IPS-18a (cell line): ENCODE results near the gene OR8K3.

Source experiments
- H3K27ac ChIP-seq: one replicate; pipeline ENCODE4 v1.5.1; 2013; ENCODE audit warnings: low read length
- H3K27me3 ChIP-seq: one replicate; pipeline ENCODE4 v1.6.1; 2013; ENCODE audit warnings: mild to moderate bottlenecking, low read length; ENCODE audit not compliant: control insufficient read depth, insufficient read depth
- H3K36me3 ChIP-seq: one replicate; pipeline ENCODE4 v1.6.1; 2013; ENCODE audit warnings: low read depth, low read length; ENCODE audit not compliant: control insufficient read depth
- H3K4me1 ChIP-seq: one replicate; pipeline ENCODE4 v1.6.1; 2013; ENCODE audit warnings: low read depth, low read length; ENCODE audit not compliant: control insufficient read depth
- H3K4me3 ChIP-seq: one replicate; pipeline ENCODE4 v1.5.1; 2013; ENCODE audit warnings: low read length
- H3K9ac ChIP-seq: one replicate; pipeline ENCODE4 v1.6.1; 2013; ENCODE audit warnings: mild to moderate bottlenecking, low read length, moderate library complexity
- H3K9me3 ChIP-seq: one replicate; pipeline ENCODE4 v1.6.1; 2013; ENCODE audit warnings: low read depth, low read length; ENCODE audit not compliant: control insufficient read depth

Gene OR8K3

GRCh38 chr11:56314844-56315243, at the start of gene OR8K3:
Gene OR8K3 (plus strand): TSS chr11:56315144. CDS start chr11:56318307, 3,163 bp downstream.
- no peaks in the 10 kb centered on the region for H3K4me1 ChIP-seq
- no peak within 1 kb of the TSS for H3K27ac ChIP-seq
- no peaks in the 10 kb centered on the region for H3K36me3 ChIP-seq
- no peaks in the 10 kb centered on the region for H3K9me3 ChIP-seq
- no peak within 1 kb of the TSS for H3K9ac ChIP-seq
- H3K27me3 ChIP-seq, result no peaks in the 10 kb centered on the region
- no peak within 1 kb of the TSS for H3K4me3 ChIP-seq

GRCh38 chr11:56271092-56271491, 43.9 kb upstream of the OR8K3 start:
- no peak overlapping the region for H3K9ac ChIP-seq
- no peaks in the 10 kb centered on the region for H3K9me3 ChIP-seq
- H3K27me3 ChIP-seq, result no peaks in the 10 kb centered on the region
- H3K4me3 ChIP-seq, result no peak overlapping the region
- no peak overlapping the region for H3K27ac ChIP-seq
- H3K4me1 ChIP-seq, result no peaks in the 10 kb centered on the region
- no peaks in the 10 kb centered on the region for H3K36me3 ChIP-seq

- Histone ChIP-seq H3K4me1 (no peaks in the 10 kb centered on the region), H3K4me3 (no peak within 1 kb of the TSS), H3K9me3 (no peaks in the 10 kb centered on the region), H3K27ac (no peak within 1 kb of the TSS), H3K27me3 (no peaks in the 10 kb centered on the region), H3K9ac (no peak within 1 kb of the TSS), H3K36me3 (no peaks in the 10 kb centered on the region)
Observed at GRCh38 chr11:56273854-56274253, 41.1 kb upstream of the OR8K3 start, which contains the start of gene OR5T1. Gene OR5T1 (plus strand): TSS chr11:56274154. CDS start chr11:56275639, 1,485 bp downstream.

- Histone ChIP-seq H3K9me3 (no peaks in the 10 kb centered on the region), H3K27me3 (no peaks in the 10 kb centered on the region), H3K36me3 (no peaks in the 10 kb centered on the region), H3K9ac (no peak within 1 kb of the TSS), H3K27ac (no peak within 1 kb of the TSS), H3K4me3 (no peak within 1 kb of the TSS), H3K4me1 (peaks cover 4% of the 10 kb centered on the region)
Observed at GRCh38 chr11:56292154-56292553, 22.8 kb upstream of the OR8K3 start, which contains the start of gene OR8H1. Gene OR8H1 (minus strand): TSS chr11:56292254. CDS start chr11:56291062, 1,192 bp downstream.

- H3K27ac ChIP-seq, result no peak overlapping the region
- H3K4me1 ChIP-seq, result no peaks in the 10 kb centered on the region
- H3K36me3 ChIP-seq, result no peaks in the 10 kb centered on the region
- no peaks in the 10 kb centered on the region for H3K27me3 ChIP-seq
- no peaks in the 10 kb centered on the region for H3K9me3 ChIP-seq
- no peak overlapping the region for H3K9ac ChIP-seq
- H3K4me3 ChIP-seq, result no peak overlapping the region
Observed at GRCh38 chr11:56296898-56297297, 18.0 kb upstream of the OR8K3 start.

GRCh38 chr11:56307836-56308235, 7.1 kb upstream of the OR8K3 start:
- Histone ChIP-seq H3K4me1 (no peaks in the 10 kb centered on the region), H3K27ac (no peak overlapping the region), H3K27me3 (no peaks in the 10 kb centered on the region), H3K4me3 (no peak overlapping the region), H3K9ac (no peak overlapping the region), H3K36me3 (no peaks in the 10 kb centered on the region), H3K9me3 (no peaks in the 10 kb centered on the region)

- Histone ChIP-seq H3K9ac (no peak overlapping the region), H3K9me3 (no peaks in the 10 kb centered on the region), H3K27ac (no peak overlapping the region), H3K27me3 (no peaks in the 10 kb centered on the region), H3K36me3 (no peaks in the 10 kb centered on the region), H3K4me3 (no peak overlapping the region), H3K4me1 (no peaks in the 10 kb centered on the region)
Observed at GRCh38 chr11:56331861-56332491, 17.0 kb downstream of the OR8K3 start.

GRCh38 chr11:56333156-56333555, 18.2 kb downstream of the OR8K3 start:
- Histone ChIP-seq H3K9ac (no peak overlapping the region), H3K9me3 (no peaks in the 10 kb centered on the region), H3K4me3 (no peak overlapping the region), H3K27ac (no peak overlapping the region), H3K27me3 (no peaks in the 10 kb centered on the region), H3K36me3 (no peaks in the 10 kb centered on the region), H3K4me1 (no peaks in the 10 kb centered on the region)

- Histone ChIP-seq H3K9ac (no peak overlapping the region), H3K4me3 (no peak overlapping the region), H3K36me3 (no peaks in the 10 kb centered on the region), H3K27ac (no peak overlapping the region), H3K4me1 (no peaks in the 10 kb centered on the region), H3K27me3 (no peaks in the 10 kb centered on the region), H3K9me3 (no peaks in the 10 kb centered on the region)
Observed at GRCh38 chr11:56340289-56340688, 25.3 kb downstream of the OR8K3 start.

GRCh38 chr11:56345739-56346138, 30.8 kb downstream of the OR8K3 start, which contains the start of gene OR8K1:
Gene OR8K1 (plus strand): TSS chr11:56346039. CDS start chr11:56346039, 0 bp downstream.
- H3K4me1 ChIP-seq, result no peaks in the 10 kb centered on the region
- H3K9ac ChIP-seq, result no peak within 1 kb of the TSS
- no peaks in the 10 kb centered on the region for H3K27me3 ChIP-seq
- no peak within 1 kb of the TSS for H3K27ac ChIP-seq
- H3K36me3 ChIP-seq, result no peaks in the 10 kb centered on the region
- H3K9me3 ChIP-seq, result no peaks in the 10 kb centered on the region
- H3K4me3 ChIP-seq, result no peak within 1 kb of the TSS

GRCh38 chr11:56353991-56354390, 39.0 kb downstream of the OR8K3 start, which contains the start of gene OR8J1:
Gene OR8J1 (plus strand): TSS chr11:56354291. CDS start chr11:56360247, 5,956 bp downstream.
- H3K27ac ChIP-seq, result no peak within 1 kb of the TSS
- no peaks in the 10 kb centered on the region for H3K36me3 ChIP-seq
- H3K4me1 ChIP-seq, result no peaks in the 10 kb centered on the region
- no peaks in the 10 kb centered on the region for H3K9me3 ChIP-seq
- no peaks in the 10 kb centered on the region for H3K27me3 ChIP-seq
- no peak within 1 kb of the TSS for H3K9ac ChIP-seq
- no peak within 1 kb of the TSS for H3K4me3 ChIP-seq
